Fibroblast of lung (primary cell): ENCODE measurements around the gene YRDC.

ENCODE experiments used
- CTCF ChIP-seq, 2 donors: IDR thresholded peaks in 1 of 2; conservative IDR thresholded peaks in 1 of 2; 1 replicate in 1 of 2; 2 replicates in 1 of 2; pipeline ENCODE4 v1.5.1; 2011 to 2012; ENCODE audit warnings: low read length in 2 of 2, control low read depth in 1 of 2, inconsistent platforms in 1 of 2, low read depth in 1 of 2, mild to moderate bottlenecking in 1 of 2
- EZH2 ChIP-seq: IDR thresholded peaks from 2 replicates; pipeline ENCODE4 v1.5.1; 2012; ENCODE audit warnings: low read length, control low read depth, mild to moderate bottlenecking; ENCODE audit errors: missing control alignments

- TF ChIP-seq CTCF (conservative IDR thresholded peaks at IDR 0.05 in 1 of 2, IDR thresholded peaks at IDR 0.05 in 1 of 2; ENCODE audit: low read depth in 1 of 2, low read length in 2 of 2) (no peak), EZH2 (no peak)
Observed at GRCh38 chr1:37778654-37779053, 29.4 kb downstream of the YRDC start.
